Transverse colon (tissue), 4 donors: ENCODE data around the gene INO80B. TPM values are rescaled to one million over a fixed set of nuclear protein-coding genes. Genes with fewer than 3 reads are reported as not detected.

Experiments used
- DNase-seq: peaks from one replicate; pipeline ENCODE4 v3.0.0-alpha.2; 2019
- H3K27ac ChIP-seq, 4 donors: fragments of 200-600 bp; sonication (generic); 2 replicates each; pipeline ENCODE4 v1.5.1; 2016 to 2018; ENCODE audit warnings: inconsistent platforms in 4 of 4
- H3K27me3 ChIP-seq: fragments of 200-600 bp; sonication (generic); 2 replicates; pipeline ENCODE4 v1.5.1; 2017; ENCODE audit warnings: inconsistent platforms
- H3K36me3 ChIP-seq, 4 donors: fragments of 200-600 bp; sonication (generic); 2 replicates each; pipeline ENCODE4 v1.5.1; 2017 to 2019; ENCODE audit warnings: inconsistent platforms in 4 of 4
- H3K4me1 ChIP-seq, 4 donors: fragments of 200-600 bp; sonication (generic); 2 replicates each; pipeline ENCODE4 v1.5.1; 2017 to 2020; ENCODE audit warnings: inconsistent platforms in 4 of 4
- H3K4me3 ChIP-seq, 4 donors: fragments of 200-600 bp; sonication (generic); 1 replicate in 1 of 4; 2 replicates in 3 of 4; pipeline versions ENCODE4 v1.5.1 to v1.6.1; 2017 to 2019; ENCODE audit warnings: inconsistent platforms in 4 of 4
- H3K9me3 ChIP-seq, 2 donors: fragments of 200-600 bp; sonication (generic); 2 replicates each; pipeline ENCODE4 v1.5.1; 2017 to 2019; ENCODE audit warnings: inconsistent platforms in 2 of 2
- CTCF ChIP-seq, 5 experiments: fragments of 200-600 bp in 3 of 5; fragments of 450-650 bp in 2 of 5; sonication (generic) in 3 of 5; IDR thresholded peaks; 1 replicate in 2 of 5; 2 replicates in 3 of 5; pipeline ENCODE4 v1.5.1; 2016 to 2017; ENCODE audit warnings: antibody characterized with exemption in 5 of 5, inconsistent platforms in 3 of 5, mild to moderate bottlenecking in 2 of 5, moderate library complexity in 1 of 5
- EP300 ChIP-seq: sonication (generic); formaldehyde crosslinking; IDR thresholded peaks from one replicate; pipeline ENCODE4 v1.6.1; 2017; ENCODE audit warnings: antibody characterized with exemption, low read depth
- POLR2A ChIP-seq: fragments of 450-650 bp; IDR thresholded peaks from one replicate; pipeline ENCODE4 v1.6.1; 2016; ENCODE audit warnings: antibody characterized with exemption, mild to moderate bottlenecking, moderate library complexity
- POLR2AphosphoS5 ChIP-seq, 3 donors: sonication (generic); formaldehyde crosslinking; IDR thresholded peaks; one replicate each; pipeline ENCODE4 v1.6.1; 2016; ENCODE audit warnings: antibody characterized with exemption in 3 of 3
- WGBS, 2 donors: methylation state at CpG; one replicate each; pipeline ENCODE4 v1.1.5; 2018; ENCODE audit warnings: low coverage in 1 of 2; 5-methylcytosine and 5-hydroxymethylcytosine counted together
- in situ Hi-C, 4 donors: fragments of 200-750 bp; cut with MboI; loops; one replicate each; pipeline versions ENCODE4 v1.15.0 to v1.15.1; 2017; ENCODE audit warnings: low sequenced_read_pairs in 3 of 4, low pct_ligation_motif_present in 1 of 4, low pct_unique_long_range_greater_than_20kb in 1 of 4
- intact Hi-C: fragments of 100-400 bp; cut with DNase I; formaldehyde crosslinking; loops from one replicate; pipeline ENCODE4 v1.15.1; 2023; ENCODE audit warnings: low total_unique reads
- total RNA-seq, 4 donors: library from RNA; depleted of rRNA; stranded (reverse); fragments of >200 nt; gene quantifications; one replicate each; pipeline ENCODE4 v1.1.0, GENCODE V29; 2016

The INO80B gene
- total RNA-seq, 4 donors from 2014 or later = 12.9 to 53.9 (median 34.5) TPM

- WGBS, 2 donors = 80% methylated on average over 2 of the region's 2 CpGs; no CpG with 5 or more reads in 1 of the 2 donors
- intact Hi-C loops = no loop called here
Measured at GRCh38 chr2:74448771-74449170, 6.1 kb upstream of the INO80B start.

GRCh38 chr2:74450570-74451190 lies 4.2 kb upstream of the INO80B start:
- H3K27me3 ChIP-seq = no peaks in the 10 kb centered on the region
- no peak overlapping the region for H3K27ac ChIP-seq
- no peak for DNase-seq
- H3K4me1 ChIP-seq = peaks cover 3 to 6% (median 5%) of the 10 kb centered on the region in 4 donors
- 81 to 87% methylated on average over 3 of the region's 3 CpGs for WGBS, 2 donors
- no peaks in the 10 kb centered on the region for H3K36me3 ChIP-seq
- in situ Hi-C loops (no loop called here), intact Hi-C loops (no loop called here)
- TF ChIP-seq POLR2AphosphoS5 (IDR thresholded peaks at IDR 0.05) = no peak
- TF ChIP-seq POLR2A = no peak
- no peaks in the 10 kb centered on the region for H3K9me3 ChIP-seq
- no peak overlapping the region for H3K4me3 ChIP-seq

More at GRCh38 chr2:74448771-74449170, 6.1 kb upstream of the INO80B start:
- Histone ChIP-seq H3K27ac (no peak overlapping the region), H3K36me3 (no peaks in the 10 kb centered on the region), H3K4me3 (no peak overlapping the region), H3K9me3 (no peaks in the 10 kb centered on the region), H3K4me1 (peaks cover 0 to 5% (median 0%) of the 10 kb centered on the region in 4 donors), H3K27me3 (no peaks in the 10 kb centered on the region)
- no peak for TF ChIP-seq CTCF (IDR thresholded peaks at IDR 0.05)
- no peak for TF ChIP-seq POLR2A
- TF ChIP-seq EP300 = no peak
- no peak for TF ChIP-seq POLR2AphosphoS5 (IDR thresholded peaks at IDR 0.05)
- in situ Hi-C loops = no loop called here
- no peak for DNase-seq

GRCh38 chr2:74457129-74457548 lies 2.3 kb downstream of the INO80B start:
- H3K36me3 ChIP-seq = no peaks in the 10 kb centered on the region
- peaks cover 21 to 32% (median 27%) of the 10 kb centered on the region in 4 donors for H3K4me1 ChIP-seq
- intact Hi-C loops (loop anchor here (1.0 kb wide), 1 partner anchor 16 kb away; no protein-coding TSS in a partner anchor), in situ Hi-C loops (no loop called here)
- no peak for TF ChIP-seq EP300
- TF ChIP-seq POLR2A = no peak
- no peak for TF ChIP-seq CTCF (IDR thresholded peaks at IDR 0.05)
- TF ChIP-seq POLR2AphosphoS5 (IDR thresholded peaks at IDR 0.05) = no peak
- H3K27me3 ChIP-seq = no peaks in the 10 kb centered on the region
- peak overlapping the region; percentile 96 to 99 (median 98) for H3K27ac ChIP-seq
- WGBS, 2 donors = 1 to 3% methylated on average over 8 to 13 of the region's 27 CpGs
- H3K4me3 ChIP-seq = peak overlapping the region; percentile 55 to 70 (median 63)
- DNase-seq = no peak
- H3K9me3 ChIP-seq = no peaks in the 10 kb centered on the region

GRCh38 chr2:74457549-74458131 lies 2.8 kb downstream of the INO80B start:
- Histone ChIP-seq H3K27ac (peak overlapping the region; percentile 96 to 99 (median 98)), H3K36me3 (no peaks in the 10 kb centered on the region), H3K4me1 (peaks cover 21 to 32% (median 27%) of the 10 kb centered on the region in 4 donors), H3K4me3 (peak overlapping the region; percentile 55 to 70 (median 63)), H3K27me3 (no peaks in the 10 kb centered on the region), H3K9me3 (no peaks in the 10 kb centered on the region)
- TF ChIP-seq CTCF (IDR thresholded peaks at IDR 0.05) (peak in 1 of 5 experiments; percentile 20), POLR2AphosphoS5 (IDR thresholded peaks at IDR 0.05) (peak; percentile 92 to 96 (median 96)), POLR2A (peak; percentile 93), EP300 (no peak)
- intact Hi-C loops = loop anchor here (1.0 kb wide), 1 partner anchor 16 kb away; no protein-coding TSS in a partner anchor
- in situ Hi-C loops = no loop called here
- peak; percentile 86 for DNase-seq
- 0% methylated on average over 4 to 34 of the region's 46 CpGs for WGBS, 2 donors
